ENCODE measurements around the gene OR10H4. TPM values are rescaled to one million over a fixed set of nuclear protein-coding genes. Genes with fewer than 3 reads are reported as not detected.

Gene OR10H4
- total RNA-seq, 4 donors from 2014 or later, result not detected

DNA sequence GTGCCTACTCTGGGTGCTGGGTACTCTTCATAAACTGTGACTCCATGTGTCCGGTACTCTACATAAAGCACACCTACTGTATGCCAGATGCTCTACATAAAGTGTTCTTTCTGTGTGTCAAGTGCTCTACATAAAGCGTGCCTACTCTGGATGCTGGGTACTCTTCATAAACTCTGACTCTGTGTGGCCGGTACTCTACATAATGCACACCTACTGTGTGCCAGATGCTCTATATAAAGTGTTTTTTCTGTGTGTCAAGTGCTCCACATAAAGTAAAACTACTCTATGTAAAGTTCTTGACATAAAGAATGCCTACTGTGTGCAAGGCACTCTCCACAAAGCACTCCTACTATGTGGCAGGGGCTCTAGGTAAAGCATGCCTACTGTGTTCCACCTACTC is 12.6 kb upstream of the OR10H4 start:
- no peak overlapping the region for H3K4me3 ChIP-seq (ENCODE audit: low read depth, poor library complexity, severe bottlenecking)
- intact Hi-C loops (cut with DNase I; ENCODE audit: low total_unique reads), result no loop called here
- 78 to 84% methylated on average over 3 of the region's 3 CpGs for WGBS, 2 donors
- TF ChIP-seq, protein P1, sequence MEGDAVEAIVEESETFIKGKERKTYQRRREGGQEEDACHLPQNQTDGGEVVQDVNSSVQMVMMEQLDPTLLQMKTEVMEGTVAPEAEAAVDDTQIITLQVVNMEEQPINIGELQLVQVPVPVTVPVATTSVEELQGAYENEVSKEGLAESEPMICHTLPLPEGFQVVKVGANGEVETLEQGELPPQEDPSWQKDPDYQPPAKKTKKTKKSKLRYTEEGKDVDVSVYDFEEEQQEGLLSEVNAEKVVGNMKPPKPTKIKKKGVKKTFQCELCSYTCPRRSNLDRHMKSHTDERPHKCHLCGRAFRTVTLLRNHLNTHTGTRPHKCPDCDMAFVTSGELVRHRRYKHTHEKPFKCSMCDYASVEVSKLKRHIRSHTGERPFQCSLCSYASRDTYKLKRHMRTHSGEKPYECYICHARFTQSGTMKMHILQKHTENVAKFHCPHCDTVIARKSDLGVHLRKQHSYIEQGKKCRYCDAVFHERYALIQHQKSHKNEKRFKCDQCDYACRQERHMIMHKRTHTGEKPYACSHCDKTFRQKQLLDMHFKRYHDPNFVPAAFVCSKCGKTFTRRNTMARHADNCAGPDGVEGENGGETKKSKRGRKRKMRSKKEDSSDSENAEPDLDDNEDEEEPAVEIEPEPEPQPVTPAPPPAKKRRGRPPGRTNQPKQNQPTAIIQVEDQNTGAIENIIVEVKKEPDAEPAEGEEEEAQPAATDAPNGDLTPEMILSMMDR (IDR thresholded peaks at IDR 0.05), result no peak
- TF ChIP-seq POLR2A (IDR thresholded peaks at IDR 0.05), result no peak
- DNase-seq (ENCODE audit: low spot score in 2 of 2), result no peak

- no peak for DNase-seq (ENCODE audit: low spot score in 2 of 2)
- WGBS, 2 donors, result 89 to 91% methylated on average over 2 of the region's 2 CpGs
- H3K4me3 ChIP-seq (ENCODE audit: low read depth, poor library complexity, severe bottlenecking), result no peak overlapping the region
- no peak for TF ChIP-seq POLR2A (IDR thresholded peaks at IDR 0.05)
- TF ChIP-seq, protein P1 (IDR thresholded peaks at IDR 0.05), result no peak
- intact Hi-C loops (cut with DNase I; ENCODE audit: low total_unique reads), result no loop called here
Observed at GRCh38 chr19:15936950-15937349, 11.9 kb upstream of the OR10H4 start.

- no peak overlapping the region for H3K4me3 ChIP-seq (ENCODE audit: low read depth, poor library complexity, severe bottlenecking)
- TF ChIP-seq, protein P1 (IDR thresholded peaks at IDR 0.05), result no peak
- TF ChIP-seq POLR2A (IDR thresholded peaks at IDR 0.05), result no peak
- WGBS, 2 donors, result 48 to 65% methylated on average over 2 of the region's 2 CpGs
- DNase-seq (ENCODE audit: low spot score in 2 of 2), result no peak
- intact Hi-C loops (cut with DNase I; ENCODE audit: low total_unique reads), result no loop called here
Observed at GRCh38 chr19:15937771-15938170, 11.0 kb upstream of the OR10H4 start.

DNA sequence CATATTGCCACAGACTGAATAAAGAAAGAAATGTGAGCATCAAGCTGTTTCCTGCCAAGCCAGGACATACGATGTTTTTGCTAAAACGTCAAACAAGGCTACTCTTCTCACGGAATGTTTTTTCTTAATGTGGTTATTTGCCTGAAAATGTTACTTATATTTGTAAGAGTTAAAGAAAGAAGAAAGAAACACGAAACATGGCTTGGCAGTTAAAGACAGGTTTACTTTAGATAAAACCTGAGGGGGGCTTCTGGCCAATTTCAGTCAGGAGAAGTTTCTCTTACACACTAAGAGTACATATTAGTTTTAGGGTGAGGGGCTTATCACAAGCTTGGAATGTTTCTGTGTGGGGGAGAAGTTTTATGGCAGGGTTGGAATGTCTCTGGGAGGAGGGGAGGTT is 4.4 kb upstream of the OR10H4 start:
- no peak overlapping the region for H3K4me3 ChIP-seq (ENCODE audit: low read depth, poor library complexity, severe bottlenecking)
- TF ChIP-seq POLR2A (IDR thresholded peaks at IDR 0.05), result no peak
- no peak for DNase-seq (ENCODE audit: low spot score in 2 of 2)
- intact Hi-C loops (cut with DNase I; ENCODE audit: low total_unique reads), result no loop called here
- 67% methylated on average over 4 of the region's 4 CpGs for WGBS, 2 donors

DNA sequence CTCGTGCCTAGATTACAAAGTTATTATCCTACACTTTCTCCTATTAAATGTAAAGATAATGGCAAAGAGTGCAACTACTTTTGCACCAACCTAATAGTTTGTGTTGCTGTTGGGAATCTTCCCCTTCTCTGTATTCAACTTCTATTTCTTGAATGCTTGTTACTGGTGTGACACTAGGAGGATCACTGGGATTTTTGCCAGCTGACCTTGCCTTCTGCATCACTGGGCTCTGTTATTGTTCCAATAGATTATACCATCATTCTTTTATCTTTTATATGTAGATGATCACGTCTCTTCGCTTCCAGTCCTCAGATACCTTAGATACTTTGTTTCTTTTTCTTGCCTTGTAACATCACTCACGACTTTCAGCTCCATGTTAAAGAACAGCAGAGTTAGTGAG is 3.5 kb upstream of the OR10H4 start:
- TF ChIP-seq, protein P1 (IDR thresholded peaks at IDR 0.05), result no peak
- TF ChIP-seq POLR2A (IDR thresholded peaks at IDR 0.05), result no peak
- intact Hi-C loops (cut with DNase I; ENCODE audit: low total_unique reads), result no loop called here
- 44 to 52% methylated on average over 4 of the region's 4 CpGs for WGBS, 2 donors
- no peak overlapping the region for H3K4me3 ChIP-seq (ENCODE audit: low read depth, poor library complexity, severe bottlenecking)
- no peak for DNase-seq (ENCODE audit: low spot score in 2 of 2)

GRCh38 chr19:15954820-15955219 is 6.0 kb downstream of the OR10H4 start:
- TF ChIP-seq, protein P1 (IDR thresholded peaks at IDR 0.05), result no peak
- no peak for TF ChIP-seq POLR2A (IDR thresholded peaks at IDR 0.05)
- WGBS, 2 donors, result 67 to 74% methylated on average over 6 of the region's 6 CpGs
- no peak for DNase-seq (ENCODE audit: low spot score in 2 of 2)
- no peak overlapping the region for H3K4me3 ChIP-seq (ENCODE audit: low read depth, poor library complexity, severe bottlenecking)
- intact Hi-C loops (cut with DNase I; ENCODE audit: low total_unique reads), result no loop called here

Measured in lower leg skin (tissue), 4 donors.